ENCODE results near the gene MEIS2.

MEIS2 gene

GRCh38 chr15:37100109-37100965, at the start of gene MEIS2:
Gene MEIS2 (minus strand): TSS chr15:37100549. CDS start chr15:37099466, 1,083 bp downstream.
- in situ Hi-C loops (cut with MboI; ENCODE audit: low sequenced_read_pairs) = loop anchor here (25.0 kb wide), 1 partner anchor 213 kb away; no protein-coding TSS in a partner anchor

- in situ Hi-C loops (cut with MboI; ENCODE audit: low sequenced_read_pairs) = no loop called here
Measured at GRCh38 chr15:37149146-37149545, 48.8 kb upstream of the MEIS2 start.

- in situ Hi-C loops (cut with MboI; ENCODE audit: low sequenced_read_pairs) = no loop called here
Measured at GRCh38 chr15:37148714-37149113, 48.4 kb upstream of the MEIS2 start.

- in situ Hi-C loops (cut with MboI; ENCODE audit: low sequenced_read_pairs) = no loop called here
Measured at GRCh38 chr15:37143351-37143750, 43.0 kb upstream of the MEIS2 start.

GRCh38 chr15:37142371-37142770, 42.0 kb upstream of the MEIS2 start:
- in situ Hi-C loops (cut with MboI; ENCODE audit: low sequenced_read_pairs) = no loop called here

DNA sequence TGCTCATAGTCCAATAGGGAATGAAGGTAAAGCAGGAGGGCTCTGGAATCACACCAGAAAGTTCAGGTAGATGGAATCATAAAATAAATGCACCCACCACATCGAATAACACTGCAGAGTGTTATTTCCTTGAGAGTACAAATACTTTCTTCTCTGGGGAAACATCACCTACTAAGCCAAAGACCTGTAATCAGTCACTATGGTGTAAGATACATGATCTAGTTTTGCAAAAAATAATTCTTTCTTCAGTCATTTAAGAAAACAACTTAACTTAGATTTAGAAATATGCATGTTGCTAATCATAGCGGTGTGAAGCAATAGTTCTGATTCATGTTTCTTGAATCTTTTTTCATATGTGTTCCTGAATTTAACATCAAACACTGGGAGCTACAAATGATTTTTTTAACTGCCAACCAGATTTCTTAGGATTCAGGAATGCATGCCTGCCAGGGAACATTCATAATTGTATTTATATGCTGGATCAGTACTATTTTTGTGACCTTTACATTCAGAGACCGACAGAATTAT, 40.2 kb upstream of the MEIS2 start:
- in situ Hi-C loops (cut with MboI; ENCODE audit: low sequenced_read_pairs) = no loop called here

DNA sequence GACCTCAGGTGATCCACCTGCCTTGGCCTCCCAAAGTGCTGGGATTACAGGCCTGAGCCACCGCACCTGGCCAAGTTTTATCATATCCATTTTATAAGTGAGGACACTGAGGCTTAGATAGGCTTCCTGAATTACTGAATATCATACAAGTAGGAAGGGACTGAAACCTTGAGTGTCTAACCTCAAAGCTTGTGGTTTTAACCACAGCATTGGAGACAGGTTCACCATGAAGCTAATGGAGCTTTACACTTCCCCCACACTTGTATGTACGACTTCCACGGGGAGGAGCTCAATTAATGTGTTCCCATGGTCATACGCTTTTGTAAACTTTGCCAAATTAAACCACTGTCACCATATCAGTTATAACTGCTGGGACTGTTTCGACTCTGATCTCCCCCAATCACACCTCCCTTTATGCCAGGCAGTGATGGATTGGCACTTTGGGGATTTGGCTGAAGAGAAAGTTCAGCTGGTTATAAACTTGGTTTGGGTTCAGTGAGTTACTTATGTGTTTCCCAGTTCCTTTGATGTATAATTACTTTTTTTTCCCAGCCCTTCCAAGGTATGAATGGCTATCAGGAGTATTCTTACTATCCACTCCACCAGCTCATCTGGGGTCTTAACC, 38.4 kb upstream of the MEIS2 start:
- in situ Hi-C loops (cut with MboI; ENCODE audit: low sequenced_read_pairs) = no loop called here

DNA sequence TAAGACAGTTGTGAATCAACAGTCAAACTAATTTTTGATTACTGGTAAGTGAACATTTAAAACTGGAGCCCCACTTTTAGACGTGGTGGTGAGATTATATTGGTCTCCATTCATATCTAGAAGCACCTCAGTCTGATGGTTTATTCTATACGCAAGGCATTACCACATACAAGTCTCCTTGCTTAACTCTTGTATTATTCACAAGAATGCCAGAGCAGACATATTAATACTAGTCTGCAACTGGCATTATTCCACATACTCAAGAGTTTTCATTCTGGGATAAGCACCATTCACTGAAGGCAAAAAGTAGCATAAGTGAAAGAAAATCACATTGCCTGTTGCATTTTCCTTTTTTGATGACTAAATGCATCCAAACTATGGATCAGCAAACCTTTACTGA, 36.9 kb upstream of the MEIS2 start:
- in situ Hi-C loops (cut with MboI; ENCODE audit: low sequenced_read_pairs) = no loop called here

GRCh38 chr15:37136666-37137065, 36.3 kb upstream of the MEIS2 start:
- in situ Hi-C loops (cut with MboI; ENCODE audit: low sequenced_read_pairs) = no loop called here

DNA sequence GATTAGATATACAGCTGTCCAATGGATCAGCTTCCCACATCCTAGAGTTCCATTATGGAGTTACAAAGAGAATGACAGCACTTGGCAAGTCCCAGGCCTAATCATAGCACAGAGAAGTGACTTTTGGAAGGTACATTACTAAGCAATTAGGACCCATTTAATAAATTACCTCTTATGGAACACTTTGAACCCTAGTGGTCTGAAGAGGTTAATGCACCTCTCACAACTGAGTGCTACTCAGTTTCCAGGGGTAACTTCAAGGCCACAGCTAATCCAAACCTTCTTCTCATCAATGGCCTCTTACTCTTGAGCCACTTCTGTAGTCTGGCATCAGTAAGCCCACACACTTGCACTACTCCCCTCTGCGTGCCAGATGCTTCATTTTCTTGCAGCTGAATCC, 34.9 kb upstream of the MEIS2 start:
- in situ Hi-C loops (cut with MboI; ENCODE audit: low sequenced_read_pairs) = no loop called here

GRCh38 chr15:37134699-37135131, 34.4 kb upstream of the MEIS2 start:
- in situ Hi-C loops (cut with MboI; ENCODE audit: low sequenced_read_pairs) = no loop called here

- in situ Hi-C loops (cut with MboI; ENCODE audit: low sequenced_read_pairs) = no loop called here
Measured at GRCh38 chr15:37134244-37134643, 33.9 kb upstream of the MEIS2 start.

DNA sequence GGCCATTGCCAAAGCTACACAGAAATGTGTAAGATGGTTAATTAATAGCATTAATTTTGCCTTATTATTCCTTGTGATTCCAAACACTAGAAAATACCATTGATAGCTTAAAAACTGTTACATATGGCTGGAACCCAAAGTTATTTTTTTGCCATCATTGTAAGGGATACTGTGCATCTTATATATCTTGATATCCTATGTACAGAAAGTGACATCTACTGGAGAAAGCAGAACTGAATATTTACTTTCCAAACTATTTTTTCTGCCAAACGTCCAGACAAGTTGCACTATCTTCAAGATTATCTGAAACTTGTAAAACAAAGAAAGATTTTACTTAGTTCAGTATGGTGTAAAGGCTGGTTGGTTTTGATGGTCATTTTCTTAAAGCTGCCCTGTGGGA, 33.3 kb upstream of the MEIS2 start:
- in situ Hi-C loops (cut with MboI; ENCODE audit: low sequenced_read_pairs) = no loop called here

- in situ Hi-C loops (cut with MboI; ENCODE audit: low sequenced_read_pairs) = no loop called here
Measured at GRCh38 chr15:37132826-37133417, 32.6 kb upstream of the MEIS2 start.

GRCh38 chr15:37131621-37132020, 31.3 kb upstream of the MEIS2 start:
- in situ Hi-C loops (cut with MboI; ENCODE audit: low sequenced_read_pairs) = no loop called here

- in situ Hi-C loops (cut with MboI; ENCODE audit: low sequenced_read_pairs) = no loop called here
Measured at GRCh38 chr15:37130356-37130755, 30.0 kb upstream of the MEIS2 start.

GRCh38 chr15:37125143-37125542, 24.8 kb upstream of the MEIS2 start:
- in situ Hi-C loops (cut with MboI; ENCODE audit: low sequenced_read_pairs) = no loop called here

- in situ Hi-C loops (cut with MboI; ENCODE audit: low sequenced_read_pairs) = loop anchor here (25.0 kb wide), 1 partner anchor 237 kb away; no protein-coding TSS in a partner anchor
Measured at GRCh38 chr15:37124331-37124730, 24.0 kb upstream of the MEIS2 start.

DNA sequence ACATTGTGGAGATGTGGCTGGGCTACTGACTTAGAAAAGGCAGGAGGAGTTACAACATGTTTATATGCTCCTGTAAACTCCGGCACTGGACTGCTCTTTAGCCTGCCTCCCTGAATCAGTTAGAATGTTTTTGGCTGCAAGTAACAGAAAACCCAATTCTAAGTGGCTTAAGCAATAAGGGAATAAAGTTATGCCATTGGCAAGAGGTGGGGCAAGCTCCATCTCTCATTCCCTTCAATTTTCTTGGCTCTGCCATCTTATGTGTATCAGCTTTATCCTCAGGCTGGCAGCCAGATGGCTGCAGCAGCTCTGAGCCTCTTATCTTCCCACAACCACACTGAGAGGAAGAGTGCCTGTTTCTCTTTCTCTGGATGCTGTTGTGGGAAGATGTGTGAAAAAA, 22.4 kb upstream of the MEIS2 start:
- in situ Hi-C loops (cut with MboI; ENCODE audit: low sequenced_read_pairs) = loop anchor here (25.0 kb wide), 1 partner anchor 235 kb away; no protein-coding TSS in a partner anchor

GRCh38 chr15:37121492-37121891, 21.1 kb upstream of the MEIS2 start:
- in situ Hi-C loops (cut with MboI; ENCODE audit: low sequenced_read_pairs) = loop anchor here (25.0 kb wide), 1 partner anchor 234 kb away; no protein-coding TSS in a partner anchor

DNA sequence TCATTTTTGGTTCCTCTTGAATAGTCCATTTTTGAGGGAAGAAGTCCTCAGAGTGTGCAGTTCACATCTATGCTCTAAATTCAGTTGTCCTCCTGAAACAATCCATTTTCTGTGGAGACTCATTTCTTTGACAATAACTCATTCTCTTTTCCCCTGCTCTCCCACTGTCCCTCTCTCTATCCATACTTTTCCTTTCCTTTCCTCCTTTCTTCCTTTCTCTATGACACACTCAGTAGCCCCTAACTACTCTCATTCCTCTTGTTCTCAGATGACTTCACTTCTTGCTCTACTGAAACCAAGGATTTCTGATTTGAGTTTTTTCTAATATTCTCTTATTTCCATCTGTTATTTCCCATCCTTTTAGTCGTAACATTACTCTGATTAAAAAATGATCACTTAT, 16.7 kb upstream of the MEIS2 start:
- in situ Hi-C loops (cut with MboI; ENCODE audit: low sequenced_read_pairs) = loop anchor here (25.0 kb wide), 1 partner anchor 230 kb away; no protein-coding TSS in a partner anchor
